ENCODE data around the gene GAB3.

DNA sequence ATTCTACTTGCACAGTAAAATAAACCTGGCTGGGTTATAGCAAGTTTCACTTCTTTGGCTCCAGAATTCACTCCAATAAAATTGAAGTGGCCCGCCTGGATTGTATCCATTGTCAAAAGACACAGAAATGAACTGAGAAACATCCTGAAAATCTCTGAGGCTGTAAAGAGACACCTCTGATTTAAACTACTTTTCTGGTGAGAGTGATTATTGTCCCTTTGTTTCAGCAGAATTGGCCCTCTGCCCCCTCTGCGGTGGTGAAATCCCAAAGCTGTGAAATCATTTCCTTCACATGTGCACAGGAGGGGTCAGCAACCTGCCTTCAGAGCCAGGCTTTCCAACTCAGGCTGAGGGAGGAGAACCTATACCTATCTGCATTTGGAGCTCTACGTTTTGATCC is 23.0 kb downstream of the GAB3 start:
- TF ChIP-seq EZH2 (IDR thresholded peaks at IDR 0.05; ENCODE audit: low read depth, unreplicated experiment), result no peak
- TF ChIP-seq CTCF (conservative IDR thresholded peaks at IDR 0.05; ENCODE audit: low read depth in 2 of 2), result no peak
- no peak for TF ChIP-seq POLR2AphosphoS5 (IDR thresholded peaks at IDR 0.05; ENCODE audit: low read depth)
- TF ChIP-seq, protein P1, sequence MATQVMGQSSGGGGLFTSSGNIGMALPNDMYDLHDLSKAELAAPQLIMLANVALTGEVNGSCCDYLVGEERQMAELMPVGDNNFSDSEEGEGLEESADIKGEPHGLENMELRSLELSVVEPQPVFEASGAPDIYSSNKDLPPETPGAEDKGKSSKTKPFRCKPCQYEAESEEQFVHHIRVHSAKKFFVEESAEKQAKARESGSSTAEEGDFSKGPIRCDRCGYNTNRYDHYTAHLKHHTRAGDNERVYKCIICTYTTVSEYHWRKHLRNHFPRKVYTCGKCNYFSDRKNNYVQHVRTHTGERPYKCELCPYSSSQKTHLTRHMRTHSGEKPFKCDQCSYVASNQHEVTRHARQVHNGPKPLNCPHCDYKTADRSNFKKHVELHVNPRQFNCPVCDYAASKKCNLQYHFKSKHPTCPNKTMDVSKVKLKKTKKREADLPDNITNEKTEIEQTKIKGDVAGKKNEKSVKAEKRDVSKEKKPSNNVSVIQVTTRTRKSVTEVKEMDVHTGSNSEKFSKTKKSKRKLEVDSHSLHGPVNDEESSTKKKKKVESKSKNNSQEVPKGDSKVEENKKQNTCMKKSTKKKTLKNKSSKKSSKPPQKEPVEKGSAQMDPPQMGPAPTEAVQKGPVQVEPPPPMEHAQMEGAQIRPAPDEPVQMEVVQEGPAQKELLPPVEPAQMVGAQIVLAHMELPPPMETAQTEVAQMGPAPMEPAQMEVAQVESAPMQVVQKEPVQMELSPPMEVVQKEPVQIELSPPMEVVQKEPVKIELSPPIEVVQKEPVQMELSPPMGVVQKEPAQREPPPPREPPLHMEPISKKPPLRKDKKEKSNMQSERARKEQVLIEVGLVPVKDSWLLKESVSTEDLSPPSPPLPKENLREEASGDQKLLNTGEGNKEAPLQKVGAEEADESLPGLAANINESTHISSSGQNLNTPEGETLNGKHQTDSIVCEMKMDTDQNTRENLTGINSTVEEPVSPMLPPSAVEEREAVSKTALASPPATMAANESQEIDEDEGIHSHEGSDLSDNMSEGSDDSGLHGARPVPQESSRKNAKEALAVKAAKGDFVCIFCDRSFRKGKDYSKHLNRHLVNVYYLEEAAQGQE (IDR thresholded peaks at IDR 0.05; ENCODE audit: unreplicated experiment), result no peak
- TF ChIP-seq CREB1 (CRISPR knock-in tag; IDR thresholded peaks at IDR 0.05; ENCODE audit: low read depth), result no peak
- no peak for TF ChIP-seq EZH2phosphoT487 (IDR thresholded peaks at IDR 0.05; ENCODE audit: unreplicated experiment)
- no peak for TF ChIP-seq STAT1 (IDR thresholded peaks at IDR 0.05; ENCODE audit: unreplicated experiment)
- TF ChIP-seq ZNF331 (CRISPR knock-in tag; IDR thresholded peaks at IDR 0.05; ENCODE audit: low read depth), result no peak
- TF ChIP-seq JUNB (IDR thresholded peaks at IDR 0.05; ENCODE audit: unreplicated experiment), result no peak
- TF ChIP-seq ZNF114 (CRISPR knock-in tag; IDR thresholded peaks at IDR 0.05), result no peak
- TF ChIP-seq ZNF462 (CRISPR knock-in tag; IDR thresholded peaks at IDR 0.05), result no peak
- TF ChIP-seq NANOG (IDR thresholded peaks at IDR 0.05; ENCODE audit: borderline replicate concordance), result no peak
